ENCODE measurements around the gene PBLD. TPM values are rescaled to one million over a fixed set of nuclear protein-coding genes. Genes with fewer than 3 reads are reported as not detected.
A peak's percentile ranks its signal among the peaks of the same experiment; 100 is the strongest.
"Not testable (repeated sequence)": the region's sequence is repeated elsewhere in the genome, so short reads cannot be mapped to it uniquely, and the experiment has no call there.

The PBLD gene
- total RNA-seq, 1 donor from 2014 or later, result 4.7 TPM

DNA sequence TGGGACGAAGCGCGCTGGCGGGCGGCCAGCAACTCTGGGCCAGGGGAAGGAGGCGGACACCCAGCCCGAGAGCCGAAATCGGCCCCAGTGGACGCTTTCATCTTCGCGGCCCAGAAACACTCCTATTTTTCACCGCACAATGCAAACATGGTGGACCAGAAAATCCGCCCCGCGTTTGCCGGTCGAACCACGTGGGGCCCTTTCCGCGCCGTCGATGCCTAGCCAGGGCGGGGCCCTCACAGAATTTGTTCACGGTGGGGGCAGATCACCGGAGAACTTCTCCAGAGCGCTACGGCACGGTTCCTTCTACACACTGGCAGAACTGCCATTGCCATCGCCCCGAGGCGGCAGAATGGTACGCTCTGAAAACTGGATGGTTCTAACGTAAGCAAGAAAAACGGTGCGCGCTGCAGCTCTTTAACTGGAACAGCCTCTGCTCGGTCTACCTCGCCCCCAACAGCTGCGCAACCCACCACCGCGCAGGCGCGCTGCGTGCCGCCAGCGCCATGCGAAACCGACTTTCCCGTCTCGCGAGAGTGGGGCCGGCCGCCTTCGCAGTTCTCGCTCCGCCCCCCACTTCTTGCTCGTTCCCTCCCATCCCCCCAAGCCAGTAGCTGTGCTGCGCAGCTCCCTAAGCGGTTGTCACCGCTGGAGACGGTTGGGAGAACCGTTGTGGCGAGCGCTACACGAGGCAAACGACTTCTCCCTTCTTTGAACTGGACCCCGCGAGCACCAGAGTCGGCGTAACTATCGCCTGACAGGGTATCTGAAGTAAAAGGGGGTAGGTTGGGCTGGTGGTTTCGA is 1.1 kb downstream of the PBLD start, which contains the start of gene HNRNPH3:
Gene HNRNPH3 (plus strand): TSS at position 610 of the 804 bp plus-strand sequence. CDS start 5,158 bp downstream, outside the sequence.
- peak; percentile 82 for DNase-seq (ENCODE audit: extremely low read depth, low read depth, low spot score)

GRCh38 chr10:68330852-68331454 is 1.8 kb downstream of the PBLD start:
- DNase-seq (ENCODE audit: extremely low read depth, low read depth, low spot score), result no peak

- DNase-seq (ENCODE audit: extremely low read depth, low read depth, low spot score), result no peak
Observed at GRCh38 chr10:68329506-68329861, 3.2 kb downstream of the PBLD start.

- no peak for DNase-seq (ENCODE audit: extremely low read depth, low read depth, low spot score)
Observed at GRCh38 chr10:68327889-68328786, 4.6 kb downstream of the PBLD start.

DNA sequence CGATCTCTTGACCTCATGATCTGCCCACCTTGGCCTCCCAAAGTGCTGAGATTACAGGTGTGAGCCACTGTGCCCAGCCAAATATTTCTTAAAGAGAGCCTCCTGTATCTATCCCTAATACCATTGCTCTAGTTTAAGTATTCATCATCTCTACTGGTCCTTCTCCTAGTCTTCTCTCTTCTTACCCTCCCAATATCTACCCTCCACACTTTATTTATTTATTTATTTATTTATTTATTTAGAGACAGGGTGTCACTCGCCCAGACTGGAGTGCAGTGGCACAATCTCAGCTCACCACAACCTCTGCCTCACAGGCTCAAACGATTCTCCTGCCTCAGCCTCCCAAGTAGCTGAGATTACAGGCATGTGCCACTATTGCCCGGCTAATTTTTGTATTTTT is 8.3 kb downstream of the PBLD start:
- not testable (repeated sequence) for DNase-seq (ENCODE audit: extremely low read depth, low read depth, low spot score)

DNA sequence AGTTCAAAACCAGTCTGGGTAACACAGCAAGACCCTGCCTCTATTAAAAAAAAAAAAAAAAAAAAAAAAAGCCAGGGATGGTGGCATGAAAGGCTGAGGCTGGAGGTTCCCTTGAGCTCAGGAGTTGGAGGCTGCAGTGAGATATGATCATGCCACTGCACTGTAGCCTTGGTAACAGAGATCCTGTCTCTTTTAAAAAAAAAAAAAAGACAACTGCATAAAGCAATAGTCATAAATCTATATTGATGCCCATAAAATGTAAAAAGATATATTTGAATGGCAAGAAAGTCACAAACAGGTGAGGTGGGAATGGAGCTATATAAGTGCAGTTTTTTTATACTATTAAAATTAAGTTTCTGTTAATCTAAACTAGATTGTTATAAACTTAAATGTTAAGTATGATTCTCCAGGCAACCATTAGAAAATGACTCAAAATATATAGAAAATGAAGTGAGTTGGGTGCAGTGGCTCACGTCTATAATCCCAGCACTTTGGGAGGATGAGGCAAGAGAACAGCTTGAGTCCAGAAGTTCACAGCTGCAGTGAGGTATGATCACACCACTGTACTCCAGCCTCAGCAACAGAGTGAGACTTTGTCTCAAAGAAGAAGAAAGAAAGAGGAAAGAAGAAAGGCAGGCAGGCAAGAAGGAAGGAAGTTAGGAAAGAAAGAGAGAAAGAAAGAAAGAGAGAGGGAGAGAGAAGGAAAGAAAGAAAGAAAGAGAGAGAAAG is 14.2 kb downstream of the PBLD start:
- no peak for DNase-seq (ENCODE audit: extremely low read depth, low read depth, low spot score)

DNA sequence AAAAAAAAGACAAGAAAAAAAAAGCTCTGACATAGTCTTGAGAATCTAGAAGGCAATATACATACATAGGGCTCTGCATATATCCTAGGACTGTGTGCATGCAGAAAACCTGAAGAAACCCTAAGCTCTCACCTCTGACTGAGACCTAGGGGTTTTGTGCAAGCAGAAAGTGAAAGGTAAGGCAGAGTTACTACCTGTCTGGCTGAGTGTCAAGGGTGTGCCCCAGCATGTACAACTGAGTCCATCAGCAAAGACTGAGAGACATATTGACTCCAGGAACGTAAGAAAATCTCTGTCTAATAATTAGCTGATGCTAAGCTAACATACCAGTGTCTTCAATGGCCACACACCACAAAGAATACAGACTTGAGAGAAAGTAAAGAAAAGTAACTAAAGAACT is 17.1 kb downstream of the PBLD start:
- DNase-seq (ENCODE audit: extremely low read depth, low read depth, low spot score), result no peak

DNA sequence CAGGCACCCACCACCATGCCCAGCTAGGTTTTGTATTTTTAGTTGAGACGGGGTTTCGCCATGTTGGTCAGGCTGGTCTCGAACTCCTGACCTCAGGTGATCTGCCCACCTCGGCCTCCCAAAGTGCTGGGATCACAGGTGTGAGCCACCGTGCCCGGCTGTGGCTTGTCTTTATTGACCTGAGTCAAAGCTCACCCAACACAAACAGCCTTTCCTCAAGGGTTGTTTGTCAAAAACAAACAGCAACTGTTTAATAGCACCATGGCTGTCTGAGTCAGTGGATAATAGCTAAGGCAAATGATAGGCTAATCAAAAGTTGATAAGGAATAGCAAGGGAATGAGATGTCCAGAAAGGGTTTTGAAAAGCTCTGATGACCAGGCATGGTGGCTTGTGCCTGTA is 17.8 kb downstream of the PBLD start:
- DNase-seq (ENCODE audit: extremely low read depth, low read depth, low spot score), result not testable (repeated sequence)

- DNase-seq (ENCODE audit: extremely low read depth, low read depth, low spot score), result no peak
Observed at GRCh38 chr10:68310531-68310930, 22.2 kb downstream of the PBLD start.

GRCh38 chr10:68305854-68306253 is 26.9 kb downstream of the PBLD start:
- no peak for DNase-seq (ENCODE audit: extremely low read depth, low read depth, low spot score)

- DNase-seq (ENCODE audit: extremely low read depth, low read depth, low spot score), result no peak
Observed at GRCh38 chr10:68303849-68304412, 28.8 kb downstream of the PBLD start.

DNA sequence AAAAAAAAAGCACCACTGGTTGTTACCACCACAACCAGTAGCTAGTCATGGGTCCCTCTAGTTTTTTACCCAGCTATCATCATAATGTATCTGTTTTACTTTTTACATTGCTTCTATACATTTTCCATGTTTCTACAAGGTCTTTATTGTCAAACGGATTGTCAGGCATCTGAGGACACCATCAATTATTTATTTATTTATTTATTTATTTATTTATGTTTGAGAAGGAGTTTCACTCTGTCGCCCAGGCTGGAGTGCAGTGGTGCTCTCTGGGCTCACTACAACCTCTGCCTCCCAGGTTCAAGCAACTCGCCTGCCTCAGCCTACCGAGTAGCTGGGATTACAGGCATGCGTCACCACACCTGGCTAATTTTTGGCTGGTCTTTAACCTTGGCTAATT is 29.9 kb downstream of the PBLD start:
- no peak for DNase-seq (ENCODE audit: extremely low read depth, low read depth, low spot score)

GRCh38 chr10:68302503-68302823 is 30.3 kb downstream of the PBLD start:
- no peak for DNase-seq (ENCODE audit: extremely low read depth, low read depth, low spot score)

DNA sequence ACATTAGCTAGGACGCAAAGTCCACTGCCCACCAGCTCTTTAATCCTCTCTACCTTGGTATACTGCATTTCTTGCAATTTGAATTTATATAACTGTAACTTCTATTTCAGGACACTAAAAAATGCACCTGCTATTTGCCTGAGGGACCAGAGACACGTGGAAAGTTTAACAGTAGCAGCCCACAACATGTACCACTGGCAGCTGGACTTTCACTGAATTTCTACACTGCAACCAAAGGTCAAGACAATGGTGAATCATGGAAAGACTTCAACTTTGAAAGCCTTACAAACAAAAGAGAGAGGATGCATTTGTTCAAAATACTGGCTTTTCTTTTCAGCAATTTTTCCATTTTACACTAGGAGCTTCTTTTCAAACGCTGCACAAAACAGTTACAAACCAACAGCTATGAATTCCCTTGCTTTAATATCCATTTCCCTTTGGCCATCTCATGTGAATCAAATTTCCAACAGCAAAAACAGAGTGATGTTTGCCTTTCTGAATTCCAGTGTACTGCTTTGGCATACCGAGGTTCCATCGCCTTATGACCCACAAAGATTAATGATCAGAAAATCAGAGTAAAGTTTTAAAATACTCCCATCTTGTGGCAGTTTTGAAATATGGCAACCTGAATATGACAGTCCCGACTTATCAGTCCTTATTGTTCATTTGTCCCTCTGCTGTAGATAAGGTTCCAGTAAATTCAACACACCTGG is 30.8 kb downstream of the PBLD start:
- peak; percentile 27 for DNase-seq (ENCODE audit: extremely low read depth, low read depth, low spot score)

DNA sequence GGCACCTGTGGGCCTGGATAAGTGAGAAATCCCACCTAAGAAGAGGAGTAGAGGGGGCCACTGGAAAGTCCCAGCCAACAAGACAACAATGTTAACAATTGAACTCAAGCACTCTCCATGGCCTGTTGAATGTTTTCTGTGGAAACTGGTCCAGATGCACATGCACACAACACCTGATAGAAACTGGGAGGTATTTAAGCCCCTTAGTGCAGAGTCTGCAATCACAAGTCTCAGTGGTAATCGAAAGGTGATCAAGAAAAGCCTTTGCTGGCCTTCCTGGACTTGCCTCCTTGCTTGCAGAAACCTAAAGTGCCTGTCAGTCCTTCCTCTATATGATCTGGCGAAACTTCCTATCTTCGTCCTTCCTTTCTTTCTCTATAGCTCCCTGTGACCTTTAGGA is 31.4 kb downstream of the PBLD start:
- DNase-seq (ENCODE audit: extremely low read depth, low read depth, low spot score), result no peak

DNA sequence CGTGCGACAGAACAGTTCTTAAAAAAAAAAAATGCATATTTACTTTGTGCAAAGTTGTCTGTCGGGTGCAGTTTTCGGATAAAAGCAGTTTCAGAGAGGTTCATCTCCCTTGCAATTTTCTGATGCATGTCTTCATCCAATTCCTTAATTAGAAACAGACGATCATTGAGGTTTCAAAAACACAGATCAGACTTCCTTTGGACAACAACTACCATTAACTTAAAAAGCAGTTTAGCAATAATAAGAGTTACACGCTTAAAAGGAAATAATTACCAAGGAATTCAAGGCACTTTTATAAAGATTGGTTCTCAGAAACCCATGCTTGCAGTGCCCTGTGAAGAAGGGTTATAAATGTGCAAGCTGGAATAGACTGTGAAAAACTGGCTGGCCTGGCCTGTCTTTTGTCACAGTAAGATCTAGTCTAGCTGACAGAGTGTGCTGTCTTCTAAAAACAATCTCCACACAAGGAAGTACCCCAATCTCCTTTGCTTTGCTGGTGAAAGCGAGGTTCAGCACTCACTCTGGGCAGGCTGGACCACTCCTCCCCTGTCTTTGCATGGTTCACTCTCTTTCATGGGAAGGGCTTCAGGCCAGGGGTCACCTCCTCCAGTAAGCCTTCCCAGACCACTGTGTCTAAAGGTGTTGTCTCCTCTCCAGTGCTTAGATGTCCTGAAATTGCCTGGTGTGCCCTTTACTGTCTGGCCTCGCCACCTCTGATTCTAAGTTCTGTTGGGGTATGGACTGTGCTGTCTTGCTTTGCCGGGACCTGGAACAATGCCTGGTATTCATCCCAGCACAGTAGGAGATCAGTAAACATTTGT is 35.7 kb downstream of the PBLD start:
- DNase-seq (ENCODE audit: extremely low read depth, low read depth, low spot score), result no peak

DNA sequence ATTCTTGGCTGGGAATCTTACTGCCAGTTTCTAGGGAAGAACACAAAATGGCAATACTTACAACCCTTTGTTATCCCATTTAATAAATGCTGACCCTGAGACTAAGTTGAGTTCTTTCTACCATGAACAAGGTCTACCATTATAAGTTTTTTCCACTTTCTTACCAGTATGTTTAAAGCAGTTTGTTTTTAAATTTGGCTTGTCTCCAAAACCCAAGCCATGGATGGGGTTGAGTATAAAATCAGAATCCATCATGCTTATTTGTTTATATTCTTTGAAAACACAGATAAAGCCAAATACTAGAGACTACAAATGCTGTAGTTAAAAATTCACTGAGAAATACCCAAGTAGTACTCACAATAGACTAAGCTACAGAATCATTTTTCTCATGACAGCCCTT is 42.0 kb downstream of the PBLD start:
- no peak for DNase-seq (ENCODE audit: extremely low read depth, low read depth, low spot score)

- DNase-seq (ENCODE audit: extremely low read depth, low read depth, low spot score), result no peak
Observed at GRCh38 chr10:68288717-68289116, 44.0 kb downstream of the PBLD start.
